HepG2 (cell line): ENCODE results near the gene C22orf39. TPM values are rescaled to one million over a fixed set of nuclear protein-coding genes. Genes with fewer than 3 reads are reported as not detected.

Source experiments
- AHR ChIP-seq: IDR thresholded peaks from 2 replicates; pipeline ENCODE4 v1.6.1; 2018; ENCODE audit warnings: missing genetic modification reagents, missing compliant biosample characterization
- BCL6 ChIP-seq: IDR thresholded peaks from 2 replicates; pipeline ENCODE4 v1.6.1; 2016; ENCODE audit warnings: missing genetic modification reagents, missing compliant biosample characterization
- FOXO4 ChIP-seq: sonication (generic); formaldehyde crosslinking; conservative IDR thresholded peaks from 2 replicates; pipeline ENCODE4 v1.8.1; 2023; ENCODE audit warnings: missing genetic modification reagents
- HOXA9 ChIP-seq: sonication (generic); formaldehyde crosslinking; IDR thresholded peaks from 2 replicates; pipeline ENCODE4 v1.8.1; 2022; ENCODE audit warnings: missing genetic modification reagents, mild to moderate bottlenecking, moderate library complexity, borderline replicate concordance
- KIAA2018 ChIP-seq: sonication (generic); formaldehyde crosslinking; IDR thresholded peaks from 2 replicates; pipeline ENCODE4 v1.5.0; 2020; ENCODE audit warnings: mild to moderate bottlenecking, missing genetic modification reagents, borderline replicate concordance
- NFE2L2 ChIP-seq: fragments of 150-350 bp; IDR thresholded peaks from 2 replicates; pipeline ENCODE4 v1.6.1; 2014; ENCODE audit warnings: low read length
- SMAD3 ChIP-seq: sonication (generic); formaldehyde crosslinking; IDR thresholded peaks from 2 replicates; pipeline ENCODE4 v1.4.0; 2020; ENCODE audit warnings: missing genetic modification reagents
- ZFP82 ChIP-seq: sonication (generic); formaldehyde crosslinking; IDR thresholded peaks from 2 replicates; pipeline ENCODE4 v1.5.1; 2020; ENCODE audit warnings: mild to moderate bottlenecking, missing genetic modification reagents, borderline replicate concordance
- ZNF121 ChIP-seq: sonication (generic); formaldehyde crosslinking; IDR thresholded peaks from 2 replicates; pipeline ENCODE4 v1.5.0; 2020; ENCODE audit warnings: mild to moderate bottlenecking, missing genetic modification reagents
- ZNF281 ChIP-seq: sonication (generic); formaldehyde crosslinking; IDR thresholded peaks from 2 replicates; pipeline ENCODE4 v1.4.0; 2020; ENCODE audit warnings: missing genetic modification reagents, borderline replicate concordance
- ZNF770 ChIP-seq: sonication (generic); formaldehyde crosslinking; IDR thresholded peaks from 2 replicates; pipeline ENCODE4 v1.5.0; 2020; ENCODE audit warnings: mild to moderate bottlenecking, missing genetic modification reagents
- ZNF792 ChIP-seq: IDR thresholded peaks from 2 replicates; pipeline ENCODE4 v1.6.1; 2016
- polyA plus RNA-seq, 8 experiments: library from polyadenylated mRNA; depleted of rRNA in 3 of 8; stranded (reverse) in 7 of 8; unstranded in 1 of 8; fragments of >200 nt; fragmentation: Illumina TruSeq in 4 of 8; extraction: Trizol in 4 of 8; gene quantifications; 2 replicates each; pipeline versions ENCODE4 v1.2.1 to v1.2.3, GENCODE V29; 2011 to 2016; ENCODE audit warnings: low read depth in 4 of 8, missing spikeins in 1 of 8, mixed read lengths in 1 of 8; ENCODE audit not compliant: insufficient read depth in 1 of 8
- total RNA-seq, 5 experiments: library from RNA; depleted of rRNA; stranded (reverse); fragments of >200 nt; fragmentation: Illumina TruSeq; extraction: Trizol; gene quantifications; 2 replicates each; pipeline ENCODE4 v1.2.3, GENCODE V29; 2016; ENCODE audit warnings: low read depth in 1 of 5

Gene C22orf39
- total and polyA plus RNA-seq, 2 of the 13 experiments (the other 11 are each of a cell fraction or from before 2014, with no cell fraction given) = 23.4 to 26.4 TPM

GRCh38 chr22:19479355-19480172 lies 32.1 kb upstream of the C22orf39 start, which contains the start of gene CDC45 (continued):
- TF ChIP-seq ZNF281 (CRISPR knock-in tag) = no peak
- no peak for TF ChIP-seq KIAA2018 (CRISPR knock-in tag)
- no peak for TF ChIP-seq ZNF121 (CRISPR knock-in tag)
- TF ChIP-seq SMAD3 = no peak
- TF ChIP-seq BCL6 (CRISPR knock-in tag) = no peak
- TF ChIP-seq NFE2L2 = no peak
- no peak for TF ChIP-seq HOXA9 (CRISPR knock-in tag)
- no peak for TF ChIP-seq ZNF770 (CRISPR knock-in tag)
- TF ChIP-seq ZFP82 (CRISPR knock-in tag) = no peak
- no peak for TF ChIP-seq AHR (CRISPR knock-in tag)
- no peak for TF ChIP-seq FOXO4
- no peak for TF ChIP-seq ZNF792 (CRISPR knock-in tag)
